ENCODE data around the gene GALR2.
A peak's percentile ranks its signal among the peaks of the same experiment; 100 is the strongest.

The GALR2 gene

DNA sequence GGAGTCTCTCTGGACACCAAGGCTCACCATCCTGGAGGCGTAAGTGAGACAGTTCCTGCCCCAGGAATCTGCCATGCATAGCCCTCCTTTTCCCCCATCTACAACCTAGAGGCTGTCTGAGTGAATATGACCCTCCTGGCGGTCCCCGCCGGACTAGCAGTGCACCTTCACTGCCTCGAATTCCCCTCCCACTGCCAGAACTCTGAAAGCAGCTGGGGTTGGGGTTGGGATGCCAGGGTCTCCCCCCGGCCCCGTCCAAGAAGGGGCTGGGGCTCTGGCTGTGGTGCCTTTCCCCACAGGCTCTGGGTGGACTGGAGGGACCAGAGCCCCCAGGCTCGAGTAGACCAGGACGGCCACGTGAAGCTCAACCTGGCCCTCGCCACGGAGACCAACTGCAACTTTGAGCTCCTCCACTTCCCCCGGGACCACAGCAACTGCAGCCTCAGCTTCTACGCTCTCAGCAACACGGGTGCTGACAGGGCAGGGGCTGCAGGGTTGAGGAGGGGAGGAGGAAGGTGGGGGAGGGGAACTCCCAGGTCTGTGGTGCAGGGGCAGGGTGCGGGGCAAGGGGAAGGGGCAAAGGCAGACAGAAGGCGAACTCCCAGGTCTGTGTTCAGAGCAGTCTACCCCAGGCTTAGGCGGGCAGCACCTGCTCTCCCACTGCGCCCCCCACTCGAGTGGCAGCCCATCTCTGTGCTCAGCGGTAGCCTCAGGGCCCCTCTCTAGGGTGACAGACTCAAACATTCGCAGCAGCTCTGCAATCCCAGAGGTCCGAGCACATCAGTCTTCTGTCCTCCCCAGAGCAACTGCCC, 5.6 kb downstream of the GALR2 start:
- TF ChIP-seq POLR2A (IDR thresholded peaks at IDR 0.05; ENCODE audit: low read length), result peak; percentile 43
- TF ChIP-seq GATA1 (IDR thresholded peaks at IDR 0.05; ENCODE audit: low read depth, low read length), result no peak
- no peak for DNase-seq

DNA sequence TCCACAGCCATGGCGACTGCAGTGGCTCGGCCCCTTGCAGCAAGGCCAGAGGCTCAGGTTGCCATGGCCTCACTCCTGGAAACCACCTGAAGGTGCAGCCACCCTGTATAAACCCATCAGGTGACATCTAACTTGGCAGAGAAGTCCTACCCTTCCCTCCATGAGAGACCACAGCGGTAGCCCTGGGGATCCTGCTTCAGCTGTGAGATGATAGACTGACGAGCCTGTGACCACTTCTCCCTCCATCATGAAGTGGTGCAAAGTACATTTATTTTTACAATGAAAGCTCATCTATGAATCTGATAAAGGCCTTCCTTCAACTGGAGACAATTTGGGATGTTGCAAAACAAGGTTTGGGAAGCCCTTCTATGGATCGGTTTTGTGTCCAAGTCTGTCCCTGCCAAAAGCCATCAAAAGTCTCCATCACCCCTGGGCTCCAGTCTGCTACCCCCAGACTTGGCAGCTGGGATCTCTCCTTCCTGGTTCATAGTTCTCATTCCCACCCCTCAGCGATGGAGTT, 6.2 kb downstream of the GALR2 start:
- TF ChIP-seq GATA1 (IDR thresholded peaks at IDR 0.05; ENCODE audit: low read depth, low read length) (no peak), POLR2A (IDR thresholded peaks at IDR 0.05; ENCODE audit: low read length) (no peak)
- no peak for DNase-seq

DNA sequence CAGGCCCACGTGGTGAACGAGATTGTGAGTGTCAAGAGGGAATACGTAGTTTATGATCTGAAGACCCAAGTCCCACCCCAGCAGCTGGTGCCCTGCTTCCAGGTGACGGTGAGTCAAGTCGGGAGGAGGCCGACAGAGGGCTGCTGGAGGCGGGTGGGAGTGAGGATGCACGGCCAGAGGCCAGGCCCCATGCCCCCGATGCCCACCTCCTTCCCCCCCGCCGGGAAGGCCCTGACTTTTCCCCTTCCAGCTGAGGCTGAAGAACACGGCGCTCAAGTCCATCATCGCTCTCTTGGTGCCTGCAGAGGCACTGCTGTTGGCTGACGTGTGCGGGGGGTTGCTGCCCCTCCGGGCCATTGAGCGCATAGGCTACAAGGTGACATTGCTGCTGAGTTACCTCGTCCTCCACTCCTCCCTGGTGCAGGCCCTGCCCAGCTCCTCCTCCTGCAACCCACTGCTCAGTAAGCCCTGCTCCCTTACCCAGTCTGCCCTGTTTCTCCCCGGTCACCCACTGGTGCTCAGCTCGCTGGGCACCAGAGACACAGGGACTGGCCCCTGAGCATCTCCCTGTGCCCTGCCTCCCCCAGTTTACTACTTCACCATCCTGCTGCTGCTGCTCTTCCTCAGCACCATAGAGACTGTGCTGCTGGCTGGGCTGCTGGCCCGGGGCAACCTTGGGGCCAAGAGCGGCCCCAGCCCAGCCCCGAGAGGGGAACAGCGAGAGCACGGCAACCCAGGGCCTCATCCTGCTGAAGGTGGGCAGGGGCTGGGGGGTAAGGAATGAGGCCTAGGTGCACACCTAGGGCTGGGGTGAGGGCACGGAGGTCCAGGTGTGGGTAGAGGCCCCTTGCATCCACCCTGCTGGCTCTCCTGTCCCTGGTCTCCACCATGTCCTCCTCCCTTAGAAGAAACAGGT, 7.0 kb downstream of the GALR2 start:
- DNase-seq, result no peak
- no peak for TF ChIP-seq POLR2A (IDR thresholded peaks at IDR 0.05; ENCODE audit: low read length)
- TF ChIP-seq GATA1 (IDR thresholded peaks at IDR 0.05; ENCODE audit: low read depth, low read length), result no peak

DNA sequence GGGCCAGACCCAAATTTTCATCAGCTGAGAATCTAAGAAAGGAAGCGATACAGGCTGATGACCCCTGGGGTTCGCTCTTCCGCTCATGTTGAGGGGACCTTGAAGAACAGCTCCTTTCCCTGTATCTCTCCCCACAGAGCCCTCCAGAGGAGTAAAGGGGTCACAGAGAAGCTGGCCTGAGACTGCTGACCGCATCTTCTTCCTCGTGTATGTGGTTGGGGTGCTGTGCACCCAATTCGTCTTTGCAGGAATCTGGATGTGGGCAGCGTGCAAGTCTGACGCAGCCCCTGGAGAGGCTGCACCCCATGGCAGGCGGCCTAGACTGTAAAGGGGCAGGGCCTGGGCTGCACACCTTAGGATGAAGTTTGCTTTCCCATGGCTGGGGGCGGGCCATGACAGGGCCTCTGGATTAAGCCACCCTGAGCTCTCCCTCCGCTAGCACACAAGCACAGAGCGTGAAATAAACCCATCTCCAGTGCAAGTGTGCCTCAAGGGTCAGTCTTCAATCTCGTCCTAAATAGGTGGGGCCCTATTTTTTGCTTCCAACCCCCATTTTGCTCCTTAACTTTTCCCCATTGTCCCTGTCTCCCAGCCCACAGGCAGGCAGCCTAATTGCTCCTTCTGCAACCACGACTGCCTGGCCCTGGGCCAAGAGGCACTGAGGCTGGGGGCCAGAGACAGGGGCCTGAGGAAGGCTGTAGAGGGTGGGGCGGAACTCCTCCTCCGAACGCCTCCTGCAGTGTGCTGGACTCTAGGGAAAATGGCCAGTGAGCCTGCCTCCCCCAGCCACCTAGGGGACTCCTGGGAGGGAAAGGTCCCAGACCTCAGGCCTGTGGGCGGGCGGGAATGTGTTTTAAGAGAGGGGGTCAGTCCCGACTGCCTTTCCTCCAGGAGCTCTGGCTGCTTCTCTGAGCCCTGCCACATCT, 8.0 kb downstream of the GALR2 start:
- no peak for TF ChIP-seq GATA1 (IDR thresholded peaks at IDR 0.05; ENCODE audit: low read depth, low read length)
- TF ChIP-seq POLR2A (IDR thresholded peaks at IDR 0.05; ENCODE audit: low read length), result no peak
- DNase-seq, result no peak

DNA sequence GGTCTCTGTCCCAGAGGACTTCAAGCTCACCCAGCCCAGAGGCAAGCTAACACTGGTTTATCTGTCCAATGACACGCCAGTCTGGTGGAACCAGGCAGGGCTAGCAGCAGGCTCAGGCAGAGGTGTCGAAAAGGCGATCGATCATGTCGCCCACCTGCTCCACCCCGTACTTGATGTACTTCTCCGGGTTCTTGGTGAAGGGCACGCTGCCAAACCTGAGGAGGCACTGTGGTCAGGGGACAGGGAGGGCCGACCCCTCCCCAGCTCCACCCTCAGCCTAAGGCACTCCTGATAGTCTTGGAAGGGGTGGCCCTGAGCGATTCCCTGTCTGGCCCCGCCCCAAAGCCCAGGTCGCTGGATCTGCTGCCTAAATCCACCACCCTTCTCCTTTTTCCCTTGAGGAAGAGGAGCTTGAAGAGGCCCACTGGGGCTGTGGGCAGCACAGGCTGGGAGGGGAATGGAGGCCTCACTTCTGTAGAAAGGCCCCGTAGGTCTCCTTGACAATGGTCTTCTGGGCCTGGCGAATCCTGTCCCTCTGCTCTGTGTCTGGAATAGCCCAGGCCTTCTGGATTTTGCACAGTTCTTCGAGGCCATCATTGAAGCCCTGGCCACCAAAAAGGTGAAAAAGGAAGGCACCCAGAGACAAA, 9.1 kb downstream of the GALR2 start:
- no peak for TF ChIP-seq GATA1 (IDR thresholded peaks at IDR 0.05; ENCODE audit: low read depth, low read length)
- no peak for TF ChIP-seq POLR2A (IDR thresholded peaks at IDR 0.05; ENCODE audit: low read length)
- DNase-seq, result no peak

DNA sequence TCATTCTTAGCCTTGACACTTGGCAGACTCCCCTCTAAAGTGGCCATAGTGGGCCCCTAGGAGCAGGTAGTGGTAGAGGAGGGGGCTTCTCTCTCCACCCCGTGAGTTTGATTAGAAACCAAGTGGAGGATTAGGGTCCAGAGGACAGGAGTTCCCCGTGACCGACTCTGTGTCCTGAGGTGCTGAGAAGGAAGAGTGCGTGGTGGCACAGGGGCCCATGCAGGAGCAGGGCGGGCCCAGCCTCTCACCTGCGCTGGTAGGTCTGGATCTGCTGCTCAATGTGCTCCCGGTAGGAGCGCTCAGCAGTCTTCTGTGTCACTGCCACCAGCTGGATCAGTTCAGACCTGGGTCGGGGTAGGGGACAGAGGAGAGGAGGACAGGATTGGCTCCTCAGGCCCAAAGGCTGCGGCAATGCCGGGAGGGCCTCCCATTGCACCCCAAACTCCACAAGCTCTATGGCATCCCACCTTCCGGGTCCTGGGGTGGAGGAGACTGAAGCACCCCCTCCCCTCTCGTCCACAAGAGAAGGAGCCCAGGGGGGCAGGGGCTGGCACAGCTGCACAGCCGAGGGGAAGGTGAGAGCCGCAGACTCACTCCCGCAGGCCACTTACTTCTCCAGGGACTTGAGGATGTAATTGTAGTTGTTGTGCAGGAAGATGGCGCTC, 10.6 kb downstream of the GALR2 start:
- DNase-seq, result no peak
- no peak for TF ChIP-seq GATA1 (IDR thresholded peaks at IDR 0.05; ENCODE audit: low read depth, low read length)
- no peak for TF ChIP-seq POLR2A (IDR thresholded peaks at IDR 0.05; ENCODE audit: low read length)

DNA sequence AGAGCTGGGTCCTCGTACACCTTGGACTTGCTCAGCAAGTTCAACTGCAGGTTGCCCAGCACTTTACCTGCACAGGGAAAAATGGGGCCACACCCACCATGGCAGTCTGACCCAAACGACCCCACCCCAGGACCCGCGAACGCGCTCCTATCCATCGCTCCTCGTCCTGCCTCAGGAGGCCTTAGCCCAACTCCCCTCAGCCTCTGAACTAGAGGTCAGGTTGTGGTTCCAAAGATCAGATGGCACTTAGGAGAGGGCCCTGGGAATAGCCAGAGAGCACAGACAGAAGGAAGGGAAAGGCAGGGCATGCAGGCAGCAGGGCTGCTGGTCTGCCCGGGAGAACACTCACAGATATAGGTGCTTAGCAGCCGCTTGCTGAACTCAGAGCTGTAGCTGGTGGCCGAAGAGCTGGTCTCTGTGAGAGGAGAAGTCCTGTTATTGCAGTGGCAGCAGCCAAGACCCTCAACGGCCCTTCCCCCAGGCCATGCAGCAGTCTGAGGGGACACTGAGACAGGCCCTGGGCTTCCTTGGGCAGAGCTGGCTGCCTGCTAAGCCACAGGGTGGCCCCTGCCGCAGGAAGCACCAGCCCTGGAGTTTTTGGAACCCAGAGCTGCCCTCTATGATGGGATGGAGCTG, 11.3 kb downstream of the GALR2 start:
- no peak for DNase-seq
- TF ChIP-seq GATA1 (IDR thresholded peaks at IDR 0.05; ENCODE audit: low read depth, low read length), result no peak
- no peak for TF ChIP-seq POLR2A (IDR thresholded peaks at IDR 0.05; ENCODE audit: low read length)

DNA sequence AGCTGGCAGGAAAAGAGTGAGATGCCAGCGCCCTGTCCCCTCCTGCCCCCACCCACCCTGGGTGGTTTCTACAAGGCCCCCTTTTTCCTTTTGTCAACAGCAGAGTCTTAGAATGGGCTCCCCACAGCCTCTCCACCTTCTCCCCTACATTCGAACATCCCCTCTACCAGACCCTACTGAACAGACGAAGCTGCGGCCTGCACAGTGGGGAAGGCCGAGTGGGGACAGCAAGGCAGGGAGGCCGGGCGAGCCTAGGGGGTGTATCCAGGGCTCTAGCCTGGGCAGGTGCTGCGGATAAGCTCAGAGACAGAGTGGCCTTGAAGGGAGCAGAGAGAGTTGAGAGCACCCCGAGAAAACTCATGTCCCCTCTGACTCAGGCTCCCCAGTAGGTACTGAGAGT, 11.8 kb downstream of the GALR2 start:
- TF ChIP-seq POLR2A (IDR thresholded peaks at IDR 0.05; ENCODE audit: low read length) (no peak), GATA1 (IDR thresholded peaks at IDR 0.05; ENCODE audit: low read depth, low read length) (no peak)

DNA sequence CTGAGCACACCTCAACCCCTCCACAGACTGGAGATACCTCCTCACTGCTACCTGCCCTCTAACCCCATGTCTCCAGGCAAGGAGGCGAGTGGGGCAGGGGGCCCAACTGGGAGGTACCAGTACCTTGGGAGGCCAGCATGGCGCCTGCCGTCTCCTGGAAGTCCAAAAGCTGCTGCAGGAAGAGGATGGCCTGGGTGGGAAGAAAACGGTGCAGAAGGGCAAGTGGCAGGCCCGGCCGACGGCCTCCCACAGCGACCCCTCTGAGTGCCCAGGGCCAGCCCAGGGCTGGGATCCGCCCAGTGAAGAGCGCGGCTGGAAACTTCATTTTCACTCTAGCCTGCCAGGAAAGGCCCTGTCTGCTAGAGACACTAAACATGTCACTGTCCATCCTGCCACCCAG, 12.9 kb downstream of the GALR2 start:
- DNase-seq, result no peak
- TF ChIP-seq GATA1 (IDR thresholded peaks at IDR 0.05; ENCODE audit: low read depth, low read length) (no peak), POLR2A (IDR thresholded peaks at IDR 0.05; ENCODE audit: low read length) (no peak)

More for the DNA sequence above, 11.8 kb downstream of the GALR2 start:
- DNase-seq, result no peak

DNA sequence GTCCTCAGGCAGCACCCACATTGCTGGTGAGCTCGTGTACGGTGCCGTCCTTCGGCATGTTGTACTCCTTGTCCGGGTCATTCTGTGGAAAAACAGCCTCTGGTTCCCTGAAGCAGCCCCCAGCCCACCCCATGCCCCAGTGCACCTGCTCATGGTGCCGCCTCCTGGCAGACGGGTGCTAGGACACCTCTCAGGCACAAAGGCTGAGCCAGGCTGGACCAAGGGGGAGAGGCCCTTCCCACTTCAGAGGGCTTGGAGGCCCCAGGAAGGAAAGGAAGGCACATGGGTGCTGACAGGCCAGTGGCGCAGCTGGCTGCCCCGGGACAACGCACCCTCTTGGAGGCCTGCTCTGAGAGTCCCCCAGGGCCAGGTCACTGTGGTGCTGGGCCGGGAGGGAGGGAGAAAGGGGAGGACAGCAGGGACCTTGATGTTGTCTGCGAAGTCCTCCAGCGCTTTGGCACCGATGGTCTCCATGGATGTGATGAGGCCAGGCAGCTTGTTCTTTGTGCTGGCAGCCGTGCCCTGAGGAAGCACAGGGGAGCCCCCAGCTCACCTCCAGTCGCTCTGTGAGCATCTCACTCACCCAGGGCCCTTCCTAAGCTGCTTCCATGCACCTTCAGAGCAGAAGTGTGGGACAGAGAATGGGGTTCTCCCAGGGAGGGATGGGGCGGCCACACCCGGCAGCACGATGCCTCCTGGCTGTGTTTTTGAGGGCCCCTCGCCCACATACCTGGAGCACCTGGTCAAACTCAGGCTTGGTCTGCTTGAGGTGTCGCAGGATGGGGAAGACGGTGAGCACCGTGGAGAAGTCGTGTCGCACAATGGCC, 13.7 kb downstream of the GALR2 start:
- TF ChIP-seq POLR2A (IDR thresholded peaks at IDR 0.05; ENCODE audit: low read length) (no peak), GATA1 (IDR thresholded peaks at IDR 0.05; ENCODE audit: low read depth, low read length) (no peak)
- DNase-seq, result no peak

DNA sequence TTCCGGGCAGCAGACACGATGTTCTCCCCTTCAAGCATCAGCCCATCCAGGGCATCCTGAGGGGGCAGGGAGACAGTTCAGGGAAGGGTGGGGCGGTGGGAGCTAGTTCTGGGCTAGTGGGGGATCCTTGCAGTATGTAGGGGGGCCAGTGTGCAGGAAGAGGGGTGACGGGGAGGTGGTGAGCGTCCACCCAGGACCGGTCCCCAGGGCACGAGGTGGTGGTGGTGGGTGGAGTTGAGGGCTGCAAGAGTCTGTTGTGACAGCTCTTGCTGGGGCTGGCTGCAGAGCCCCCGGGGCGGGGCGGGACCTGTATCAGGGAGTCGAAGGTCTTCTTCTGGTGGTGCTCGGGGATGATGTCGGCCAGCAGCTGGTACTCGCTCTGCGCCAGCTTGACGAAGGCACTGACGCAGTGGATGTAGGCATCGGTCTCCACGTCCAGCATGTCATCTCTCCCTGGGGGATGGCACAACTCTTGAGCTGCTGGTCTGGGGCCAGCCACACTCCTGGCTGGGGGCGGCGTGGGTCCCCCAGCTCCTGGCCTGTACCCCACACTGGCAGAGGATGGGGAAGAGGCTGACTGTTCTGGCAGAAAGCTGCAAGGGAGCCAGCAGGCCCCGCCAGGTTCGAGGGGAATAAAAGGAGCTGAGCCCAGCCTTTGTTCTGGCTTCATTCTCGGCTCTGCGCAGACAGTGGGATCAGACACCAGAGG, 14.4 kb downstream of the GALR2 start:
- DNase-seq, result no peak
- no peak for TF ChIP-seq POLR2A (IDR thresholded peaks at IDR 0.05; ENCODE audit: low read length)
- no peak for TF ChIP-seq GATA1 (IDR thresholded peaks at IDR 0.05; ENCODE audit: low read depth, low read length)

Data from erythroblast (primary cell).